Stimulated activated naive B cell treated with anti-CD40 and anti-IgM and Interleukin-4, amounts not matched to agents 10 μg/mL and 1 μg/mL and 100 μg/mL, for 72 hours (primary cell): ENCODE data around the gene UBE3D.

Experiments
- ATAC-seq, 2 donors: fragments of 150-1000 bp; cut with Tn5 transposase; replicated peaks; 2 replicates each; pipeline ENCODE4 v1.10.0; 2021; ENCODE audit warnings: moderate library complexity in 1 of 2
- DNase-seq: peaks from one replicate; pipeline ENCODE4 v3.0.0; 2021
- H3K27ac Mint-ChIP-seq: one replicate; pipeline ENCODE4 v1.8.0; 2022; ENCODE audit warnings: mild to moderate bottlenecking, mixed read lengths
- H3K27me3 Mint-ChIP-seq, 2 donors: one replicate each; pipeline ENCODE4 v1.8.0; 2022; ENCODE audit warnings: mixed read lengths in 2 of 2
- H3K36me3 Mint-ChIP-seq, 2 donors: one replicate each; pipeline ENCODE4 v1.8.0; 2022; ENCODE audit warnings: mixed read lengths in 2 of 2, mild to moderate bottlenecking in 1 of 2
- H3K4me1 Mint-ChIP-seq, 2 donors: one replicate each; pipeline ENCODE4 v1.8.0; 2022; ENCODE audit warnings: mixed read lengths in 2 of 2, mild to moderate bottlenecking in 1 of 2
- H3K4me3 Mint-ChIP-seq, 2 donors: one replicate each; pipeline ENCODE4 v1.8.0; 2022; ENCODE audit warnings: mild to moderate bottlenecking in 2 of 2, mixed read lengths in 2 of 2, moderate library complexity in 1 of 2
- H3K9me3 Mint-ChIP-seq, 2 donors: one replicate each; pipeline ENCODE4 v1.8.0; 2022; ENCODE audit warnings: mixed read lengths in 2 of 2, mild to moderate bottlenecking in 1 of 2

Gene UBE3D

GRCh38 chr6:82979657-82980056 lies 86.0 kb downstream of the UBE3D start:
- Mint-ChIP-seq H3K36me3 (no peaks in the 10 kb centered on the region), H3K27ac (no peak overlapping the region), H3K27me3 (no peaks in the 10 kb centered on the region), H3K4me1 (no peaks in the 10 kb centered on the region), H3K4me3 (no peak overlapping the region), H3K9me3 (no peaks in the 10 kb centered on the region)
- DNase-seq (no peak), ATAC-seq (no peak)

GRCh38 chr6:82978362-82978945 lies 87.2 kb downstream of the UBE3D start:
- no peak for DNase-seq
- Mint-ChIP-seq H3K4me3 (no peak overlapping the region), H3K36me3 (no peaks in the 10 kb centered on the region), H3K9me3 (no peaks in the 10 kb centered on the region), H3K27ac (no peak overlapping the region), H3K4me1 (no peaks in the 10 kb centered on the region), H3K27me3 (no peaks in the 10 kb centered on the region)
- ATAC-seq, result no peak

- Mint-ChIP-seq H3K36me3 (peaks cover 5% of the 10 kb centered on the region in 2 donors), H3K27ac (no peak overlapping the region), H3K4me3 (no peak overlapping the region), H3K9me3 (no peaks in the 10 kb centered on the region), H3K27me3 (no peaks in the 10 kb centered on the region), H3K4me1 (no peaks in the 10 kb centered on the region)
- no peak for ATAC-seq
- no peak for DNase-seq
Measured at GRCh38 chr6:82976179-82976578, 89.5 kb downstream of the UBE3D start.

- DNase-seq (no peak), ATAC-seq (no peak)
- Mint-ChIP-seq H3K4me3 (no peak overlapping the region), H3K27me3 (no peaks in the 10 kb centered on the region), H3K4me1 (peaks cover 2 to 6% of the 10 kb centered on the region in 2 donors), H3K36me3 (peaks cover 8 to 12% of the 10 kb centered on the region in 2 donors), H3K27ac (no peak overlapping the region), H3K9me3 (no peaks in the 10 kb centered on the region)
Measured at GRCh38 chr6:82971877-82972460, 93.7 kb downstream of the UBE3D start.

GRCh38 chr6:82970839-82971238 lies 94.8 kb downstream of the UBE3D start:
- Mint-ChIP-seq H3K4me3 (no peak overlapping the region), H3K4me1 (peaks cover 2 to 6% of the 10 kb centered on the region in 2 donors), H3K9me3 (no peaks in the 10 kb centered on the region), H3K36me3 (peaks cover 11 to 12% of the 10 kb centered on the region in 2 donors), H3K27me3 (no peaks in the 10 kb centered on the region), H3K27ac (no peak overlapping the region)
- ATAC-seq, result no peak
- DNase-seq, result no peak

GRCh38 chr6:82968708-82969107 lies 96.9 kb downstream of the UBE3D start:
- no peak for ATAC-seq
- Mint-ChIP-seq H3K4me3 (no peak overlapping the region), H3K4me1 (peaks cover 2 to 6% of the 10 kb centered on the region in 2 donors), H3K9me3 (no peaks in the 10 kb centered on the region), H3K36me3 (peaks cover 11 to 12% of the 10 kb centered on the region in 2 donors), H3K27me3 (no peaks in the 10 kb centered on the region), H3K27ac (no peak overlapping the region)
- DNase-seq, result no peak

- Mint-ChIP-seq H3K9me3 (no peaks in the 10 kb centered on the region), H3K27me3 (no peaks in the 10 kb centered on the region), H3K4me3 (no peak overlapping the region), H3K27ac (no peak overlapping the region), H3K4me1 (no peaks in the 10 kb centered on the region), H3K36me3 (peaks cover 8 to 18% of the 10 kb centered on the region in 2 donors)
- ATAC-seq, result no peak
- no peak for DNase-seq
Measured at GRCh38 chr6:82963191-82963925, 102.3 kb downstream of the UBE3D start.

- ATAC-seq (no peak), DNase-seq (no peak)
- Mint-ChIP-seq H3K27ac (no peak overlapping the region), H3K4me3 (no peak overlapping the region), H3K9me3 (no peaks in the 10 kb centered on the region), H3K27me3 (no peaks in the 10 kb centered on the region), H3K4me1 (peaks cover 5 to 12% of the 10 kb centered on the region in 2 donors), H3K36me3 (peaks cover 12 to 24% of the 10 kb centered on the region in 2 donors)
Measured at GRCh38 chr6:82959385-82959941, 106.2 kb downstream of the UBE3D start.

- DNase-seq (no peak), ATAC-seq (no peak)
- no peaks in the 10 kb centered on the region for H3K27me3 Mint-ChIP-seq
- H3K27ac Mint-ChIP-seq, result no peak overlapping the region
- no peak overlapping the region for H3K4me3 Mint-ChIP-seq
- H3K4me1 Mint-ChIP-seq, result peaks cover 5 to 12% of the 10 kb centered on the region in 2 donors
- H3K9me3 Mint-ChIP-seq, result no peaks in the 10 kb centered on the region
- peaks cover 16 to 28% of the 10 kb centered on the region in 2 donors for H3K36me3 Mint-ChIP-seq
Measured at GRCh38 chr6:82958551-82958950, 107.1 kb downstream of the UBE3D start.

GRCh38 chr6:82957868-82958245 lies 107.8 kb downstream of the UBE3D start:
- no peaks in the 10 kb centered on the region for H3K9me3 Mint-ChIP-seq
- H3K4me1 Mint-ChIP-seq, result peaks cover 5 to 12% of the 10 kb centered on the region in 2 donors
- H3K4me3 Mint-ChIP-seq, result no peak overlapping the region
- peaks cover 21 to 31% of the 10 kb centered on the region in 2 donors for H3K36me3 Mint-ChIP-seq
- DNase-seq (no peak), ATAC-seq (no peak)
- no peak overlapping the region for H3K27ac Mint-ChIP-seq
- no peaks in the 10 kb centered on the region for H3K27me3 Mint-ChIP-seq

GRCh38 chr6:82957171-82957867 lies 108.3 kb downstream of the UBE3D start:
- Mint-ChIP-seq H3K4me3 (no peak overlapping the region), H3K9me3 (no peaks in the 10 kb centered on the region), H3K4me1 (peaks cover 5 to 12% of the 10 kb centered on the region in 2 donors), H3K27me3 (no peaks in the 10 kb centered on the region), H3K27ac (no peak overlapping the region), H3K36me3 (peaks cover 21 to 31% of the 10 kb centered on the region in 2 donors)
- DNase-seq (no peak), ATAC-seq (no peak)

- no peaks in the 10 kb centered on the region for H3K27me3 Mint-ChIP-seq
- no peak overlapping the region for H3K4me3 Mint-ChIP-seq
- H3K36me3 Mint-ChIP-seq, result peaks cover 25 to 34% of the 10 kb centered on the region in 2 donors
- no peak overlapping the region for H3K27ac Mint-ChIP-seq
- DNase-seq, result no peak
- H3K9me3 Mint-ChIP-seq, result no peaks in the 10 kb centered on the region
- ATAC-seq, result no peak
- peaks cover 5 to 12% of the 10 kb centered on the region in 2 donors for H3K4me1 Mint-ChIP-seq
Measured at GRCh38 chr6:82955841-82956240, 109.8 kb downstream of the UBE3D start.

GRCh38 chr6:82954937-82955577 lies 110.6 kb downstream of the UBE3D start:
- DNase-seq (no peak), ATAC-seq (peak; percentile 38 to 78)
- H3K27me3 Mint-ChIP-seq, result no peaks in the 10 kb centered on the region
- H3K27ac Mint-ChIP-seq, result no peak overlapping the region
- H3K36me3 Mint-ChIP-seq, result peaks cover 33 to 39% of the 10 kb centered on the region in 2 donors
- peaks cover 5 to 12% of the 10 kb centered on the region in 2 donors for H3K4me1 Mint-ChIP-seq
- no peak overlapping the region for H3K4me3 Mint-ChIP-seq
- H3K9me3 Mint-ChIP-seq, result no peaks in the 10 kb centered on the region

GRCh38 chr6:82954356-82954755 lies 111.3 kb downstream of the UBE3D start:
- DNase-seq (no peak), ATAC-seq (no peak)
- peaks cover 0 to 2% of the 10 kb centered on the region in 2 donors for H3K9me3 Mint-ChIP-seq
- H3K4me1 Mint-ChIP-seq, result peaks cover 5 to 12% of the 10 kb centered on the region in 2 donors
- peaks cover 40 to 42% of the 10 kb centered on the region in 2 donors for H3K36me3 Mint-ChIP-seq
- no peak overlapping the region for H3K4me3 Mint-ChIP-seq
- no peaks in the 10 kb centered on the region for H3K27me3 Mint-ChIP-seq
- H3K27ac Mint-ChIP-seq, result no peak overlapping the region
